ENCODE measurements around the gene GRB10. TPM values are rescaled to one million over a fixed set of nuclear protein-coding genes. Genes with fewer than 3 reads are reported as not detected.

GRB10 gene
- total RNA-seq, 1 donor from 2014 or later: 48.6 TPM

DNA sequence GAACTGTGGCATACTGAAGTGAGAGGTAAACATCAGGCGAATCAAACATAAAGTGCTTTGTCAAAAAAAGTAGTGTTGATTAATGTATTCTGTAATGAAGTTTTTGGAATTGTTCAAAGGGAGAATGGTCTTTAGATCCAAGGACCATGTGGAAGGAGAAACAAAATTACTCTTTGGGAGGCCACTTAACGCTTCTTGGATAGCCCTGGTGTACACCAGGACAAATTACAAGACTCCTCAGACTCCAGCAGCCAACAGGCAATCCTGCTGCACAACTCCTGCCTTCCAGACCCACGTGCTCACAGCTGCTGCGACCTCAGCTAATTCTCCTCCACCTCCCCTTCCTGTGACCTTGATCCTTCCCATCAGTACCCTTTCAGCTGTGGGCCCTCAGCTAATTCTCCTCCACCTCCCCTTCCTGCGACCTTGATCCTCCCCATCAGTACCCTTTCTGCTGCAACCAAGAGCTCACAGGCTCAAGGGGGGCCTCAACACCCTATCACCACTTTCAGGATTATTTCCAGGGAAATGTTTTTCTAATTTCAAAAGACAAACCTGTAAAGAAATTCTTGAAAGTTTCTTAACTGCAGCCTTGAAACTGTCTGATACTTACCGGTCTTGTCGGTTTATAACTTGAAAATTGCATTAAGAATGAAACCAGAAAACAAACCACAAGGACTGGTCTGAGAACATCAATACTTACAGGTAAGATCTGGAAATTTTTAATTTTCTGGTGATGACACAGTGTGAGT, 187.8 kb downstream of the GRB10 start:
- H3K27ac ChIP-seq: no peak overlapping the region
- no peak overlapping the region for H3K4me3 ChIP-seq
- no peaks in the 10 kb centered on the region for H3K27me3 ChIP-seq
- H3K9me3 ChIP-seq: no peaks in the 10 kb centered on the region
- intact Hi-C loops (cut with DNase I): no loop called here
- no peaks in the 10 kb centered on the region for H3K4me1 ChIP-seq
- no peak for DNase-seq (ENCODE audit: extremely low spot score in 2 of 2)
- TF ChIP-seq, protein P1, sequence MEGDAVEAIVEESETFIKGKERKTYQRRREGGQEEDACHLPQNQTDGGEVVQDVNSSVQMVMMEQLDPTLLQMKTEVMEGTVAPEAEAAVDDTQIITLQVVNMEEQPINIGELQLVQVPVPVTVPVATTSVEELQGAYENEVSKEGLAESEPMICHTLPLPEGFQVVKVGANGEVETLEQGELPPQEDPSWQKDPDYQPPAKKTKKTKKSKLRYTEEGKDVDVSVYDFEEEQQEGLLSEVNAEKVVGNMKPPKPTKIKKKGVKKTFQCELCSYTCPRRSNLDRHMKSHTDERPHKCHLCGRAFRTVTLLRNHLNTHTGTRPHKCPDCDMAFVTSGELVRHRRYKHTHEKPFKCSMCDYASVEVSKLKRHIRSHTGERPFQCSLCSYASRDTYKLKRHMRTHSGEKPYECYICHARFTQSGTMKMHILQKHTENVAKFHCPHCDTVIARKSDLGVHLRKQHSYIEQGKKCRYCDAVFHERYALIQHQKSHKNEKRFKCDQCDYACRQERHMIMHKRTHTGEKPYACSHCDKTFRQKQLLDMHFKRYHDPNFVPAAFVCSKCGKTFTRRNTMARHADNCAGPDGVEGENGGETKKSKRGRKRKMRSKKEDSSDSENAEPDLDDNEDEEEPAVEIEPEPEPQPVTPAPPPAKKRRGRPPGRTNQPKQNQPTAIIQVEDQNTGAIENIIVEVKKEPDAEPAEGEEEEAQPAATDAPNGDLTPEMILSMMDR (IDR thresholded peaks at IDR 0.05): no peak
- TF ChIP-seq POLR2A (IDR thresholded peaks at IDR 0.05) (no peak), POLR2AphosphoS5 (IDR thresholded peaks at IDR 0.05; ENCODE audit: insufficient read depth in 1 of 2, low read depth in 1 of 2) (no peak)
- H3K36me3 ChIP-seq: peaks cover 0 to 7% of the 10 kb centered on the region in 2 donors

DNA sequence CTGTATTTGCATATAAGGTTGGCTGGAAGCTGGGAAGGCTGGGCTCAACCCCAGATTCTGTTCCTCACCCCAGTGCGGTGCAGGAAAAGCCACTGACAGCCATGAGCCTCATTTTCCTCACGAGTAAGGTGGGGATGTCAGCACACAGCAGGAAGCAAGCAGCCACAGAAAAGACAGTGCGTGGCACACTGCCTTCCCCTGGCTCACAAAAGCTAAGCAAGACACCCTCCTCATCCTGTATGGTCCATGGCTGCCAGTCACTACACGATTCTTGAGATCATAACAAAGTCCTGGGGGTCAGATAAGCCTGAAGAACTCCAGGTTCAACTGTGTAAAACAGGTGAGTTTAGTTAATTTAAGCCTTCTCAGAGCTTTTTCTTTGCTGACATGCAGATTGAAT, 188.6 kb downstream of the GRB10 start:
- DNase-seq (ENCODE audit: extremely low spot score in 2 of 2): no peak
- Histone ChIP-seq H3K27ac (no peak overlapping the region), H3K9me3 (no peaks in the 10 kb centered on the region), H3K27me3 (no peaks in the 10 kb centered on the region), H3K4me3 (no peak overlapping the region), H3K4me1 (no peaks in the 10 kb centered on the region), H3K36me3 (peaks cover 0 to 7% of the 10 kb centered on the region in 2 donors)
- intact Hi-C loops (cut with DNase I): no loop called here
- TF ChIP-seq, protein P1 (IDR thresholded peaks at IDR 0.05): no peak
- TF ChIP-seq POLR2A (IDR thresholded peaks at IDR 0.05) (no peak), POLR2AphosphoS5 (IDR thresholded peaks at IDR 0.05; ENCODE audit: insufficient read depth in 1 of 2, low read depth in 1 of 2) (no peak)

DNA sequence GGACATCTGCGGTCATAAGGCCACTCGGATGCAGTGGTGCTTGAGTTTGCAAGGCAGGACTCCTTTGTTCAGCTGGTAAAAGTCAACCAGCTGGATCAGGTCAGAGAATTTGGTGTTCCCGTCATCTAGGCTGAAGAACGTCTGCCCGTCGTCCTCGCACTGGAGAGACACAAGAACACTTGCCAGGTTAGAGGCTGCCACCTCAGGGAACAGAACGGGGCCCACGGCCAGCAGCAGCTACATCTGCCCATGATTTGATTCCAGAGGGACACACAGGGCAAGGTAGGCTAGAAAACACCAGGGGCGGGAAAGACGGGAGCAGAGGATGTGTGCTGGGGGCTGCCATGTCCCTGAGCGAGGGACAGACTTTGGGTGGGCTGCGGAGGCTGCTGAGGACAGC, 189.8 kb downstream of the GRB10 start:
- no peak for DNase-seq (ENCODE audit: extremely low spot score in 2 of 2)
- Histone ChIP-seq H3K27ac (no peak overlapping the region), H3K9me3 (no peaks in the 10 kb centered on the region), H3K4me1 (no peaks in the 10 kb centered on the region), H3K36me3 (no peaks in the 10 kb centered on the region), H3K27me3 (no peaks in the 10 kb centered on the region), H3K4me3 (no peak overlapping the region)
- no peak for TF ChIP-seq POLR2A (IDR thresholded peaks at IDR 0.05)
- TF ChIP-seq, protein P1 (IDR thresholded peaks at IDR 0.05): no peak
- TF ChIP-seq POLR2AphosphoS5 (IDR thresholded peaks at IDR 0.05; ENCODE audit: insufficient read depth in 1 of 2, low read depth in 1 of 2): no peak
- intact Hi-C loops (cut with DNase I): no loop called here

DNA sequence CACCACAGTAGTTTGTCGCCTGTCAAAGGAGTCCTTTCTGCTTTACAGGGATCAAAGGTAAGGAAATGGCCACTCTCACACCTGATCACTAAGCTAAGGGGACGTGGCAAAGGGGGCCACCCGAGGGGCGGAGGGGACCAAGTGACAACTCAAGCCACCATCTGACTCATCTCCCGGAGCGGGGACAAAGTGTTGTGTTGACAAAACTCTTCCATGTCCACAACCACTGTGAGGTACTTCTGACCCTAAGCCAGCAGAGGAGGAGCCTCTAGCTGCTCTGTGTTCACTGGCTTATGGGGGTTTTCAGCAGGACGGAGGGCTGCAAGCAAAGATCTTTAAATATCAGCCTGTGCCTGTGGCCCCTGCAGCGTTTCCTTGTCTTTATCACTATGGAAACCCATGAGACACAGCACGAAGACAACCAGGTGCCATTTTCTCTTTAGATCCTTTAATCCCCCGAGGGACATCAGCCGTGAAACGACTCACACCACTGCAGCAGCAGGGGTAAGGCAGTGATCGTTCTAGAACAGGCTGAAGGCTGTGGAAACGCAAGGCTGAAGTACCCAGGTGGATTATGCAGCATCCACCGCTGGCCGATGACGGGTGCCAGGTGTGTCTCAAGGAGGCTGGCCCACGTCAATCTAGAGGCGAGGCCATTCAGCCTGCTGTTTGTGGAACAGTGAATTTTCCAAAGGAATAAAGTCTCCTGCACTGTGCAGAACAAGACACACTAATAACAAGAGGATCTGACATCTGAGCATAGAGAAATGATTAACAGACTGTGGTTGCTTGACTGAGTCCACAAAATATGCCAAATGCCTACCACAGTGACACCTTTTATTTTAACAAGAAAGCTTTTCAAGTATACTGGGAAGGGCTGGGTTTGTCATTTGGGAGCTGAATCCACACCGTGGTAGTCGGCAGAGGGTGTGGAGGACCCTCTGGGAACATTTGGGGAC, 190.9 kb downstream of the GRB10 start:
- H3K36me3 ChIP-seq: no peaks in the 10 kb centered on the region
- no peak overlapping the region for H3K27ac ChIP-seq
- H3K27me3 ChIP-seq: no peaks in the 10 kb centered on the region
- H3K4me1 ChIP-seq: no peaks in the 10 kb centered on the region
- intact Hi-C loops (cut with DNase I): no loop called here
- TF ChIP-seq, protein P1 (IDR thresholded peaks at IDR 0.05): no peak
- no peak for TF ChIP-seq POLR2A (IDR thresholded peaks at IDR 0.05)
- no peak for TF ChIP-seq POLR2AphosphoS5 (IDR thresholded peaks at IDR 0.05; ENCODE audit: insufficient read depth in 1 of 2, low read depth in 1 of 2)
- DNase-seq (ENCODE audit: extremely low spot score in 2 of 2): no peak
- H3K9me3 ChIP-seq: no peaks in the 10 kb centered on the region
- no peak overlapping the region for H3K4me3 ChIP-seq
